AG10803 (cell line): Measurements from ENCODE around the gene HEATR3.

Source experiments
- DNase-seq: peaks from one replicate; pipeline ENCODE4 v3.0.0; 2010; ENCODE audit warnings: low read depth
- H3K4me3 ChIP-seq: 2 replicates; pipeline ENCODE4 v1.5.1; 2011; ENCODE audit warnings: mild to moderate bottlenecking, low read length, control low read depth
- CTCF ChIP-seq: conservative IDR thresholded peaks from 2 replicates; pipeline ENCODE4 v1.5.1; 2011; ENCODE audit warnings: mild to moderate bottlenecking, low read length, control low read depth, inconsistent platforms

The HEATR3 gene

GRCh38 chr16:50081428-50082018 lies 15.8 kb downstream of the HEATR3 start:
- no peak for TF ChIP-seq CTCF
- no peak overlapping the region for H3K4me3 ChIP-seq
- DNase-seq: peak; percentile 31

GRCh38 chr16:50083996-50084395 lies 18.2 kb downstream of the HEATR3 start:
- DNase-seq: no peak
- no peak for TF ChIP-seq CTCF
- no peak overlapping the region for H3K4me3 ChIP-seq

GRCh38 chr16:50086176-50086575 lies 20.4 kb downstream of the HEATR3 start:
- no peak for DNase-seq
- no peak overlapping the region for H3K4me3 ChIP-seq
- no peak for TF ChIP-seq CTCF

- no peak for DNase-seq
- H3K4me3 ChIP-seq: no peak overlapping the region
- no peak for TF ChIP-seq CTCF
Observed at GRCh38 chr16:50088302-50088701, 22.5 kb downstream of the HEATR3 start.

GRCh38 chr16:50092891-50093290 lies 27.1 kb downstream of the HEATR3 start:
- DNase-seq: no peak
- TF ChIP-seq CTCF: no peak
- no peak overlapping the region for H3K4me3 ChIP-seq

GRCh38 chr16:50093607-50094539 lies 28.1 kb downstream of the HEATR3 start:
- no peak overlapping the region for H3K4me3 ChIP-seq
- TF ChIP-seq CTCF: no peak
- DNase-seq: peak; percentile 45

GRCh38 chr16:50096791-50097190 lies 31.0 kb downstream of the HEATR3 start:
- DNase-seq: peak; percentile 91
- no peak overlapping the region for H3K4me3 ChIP-seq
- TF ChIP-seq CTCF: no peak
